GM21825 (cell line): Measurements from ENCODE around the gene FREM2.

ENCODE experiments used
- ATAC-seq: cut with Tn5 transposase; IDR thresholded peaks from one replicate; pipeline ENCODE4 v1.9.1; 2021; ENCODE audit warnings: mild to moderate bottlenecking, moderate library complexity; ENCODE audit not compliant: unreplicated experiment

Gene FREM2

GRCh38 chr13:38685974-38686576, 802 bp upstream of the FREM2 start:
- ATAC-seq = no peak

GRCh38 chr13:38687246-38688229, 661 bp downstream of the FREM2 start:
- ATAC-seq = no peak

- no peak for ATAC-seq
These were observed 1.8 kb downstream of the FREM2 start for GRCh38 chr13:38688674-38689073.

DNA sequence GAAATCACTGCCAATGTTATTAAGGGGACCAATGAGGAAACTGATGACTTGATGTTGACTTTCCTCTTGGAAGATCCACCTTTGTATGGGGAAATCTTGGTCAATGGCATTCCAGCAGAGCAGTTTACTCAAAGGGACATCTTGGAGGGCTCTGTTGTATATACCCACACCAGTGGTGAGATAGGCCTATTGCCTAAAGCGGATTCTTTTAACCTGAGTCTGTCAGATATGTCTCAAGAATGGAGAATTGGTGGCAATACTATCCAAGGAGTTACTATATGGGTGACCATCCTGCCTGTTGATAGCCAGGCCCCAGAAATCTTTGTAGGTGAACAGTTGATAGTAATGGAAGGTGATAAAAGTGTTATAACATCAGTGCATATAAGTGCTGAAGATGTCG, 3.4 kb downstream of the FREM2 start:
- ATAC-seq = no peak

DNA sequence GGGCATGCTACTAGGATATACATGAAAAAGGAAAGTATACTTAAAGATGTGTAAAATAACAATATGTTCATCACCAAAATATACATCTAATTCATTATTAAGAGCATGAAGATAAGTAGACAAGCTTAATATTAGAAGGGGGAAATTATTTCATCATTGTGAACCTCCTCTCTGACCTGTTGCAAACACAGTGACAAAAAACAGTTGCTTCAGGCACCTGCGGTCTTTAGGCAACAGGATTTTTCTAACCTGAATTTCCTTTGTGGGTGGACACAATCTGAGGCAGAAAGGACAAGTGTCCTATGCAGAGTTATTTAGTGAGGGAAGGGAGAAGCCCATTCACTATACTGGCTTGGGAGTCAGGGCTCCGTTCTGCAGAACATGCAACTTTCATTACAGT, 6.3 kb downstream of the FREM2 start:
- ATAC-seq = no peak

DNA sequence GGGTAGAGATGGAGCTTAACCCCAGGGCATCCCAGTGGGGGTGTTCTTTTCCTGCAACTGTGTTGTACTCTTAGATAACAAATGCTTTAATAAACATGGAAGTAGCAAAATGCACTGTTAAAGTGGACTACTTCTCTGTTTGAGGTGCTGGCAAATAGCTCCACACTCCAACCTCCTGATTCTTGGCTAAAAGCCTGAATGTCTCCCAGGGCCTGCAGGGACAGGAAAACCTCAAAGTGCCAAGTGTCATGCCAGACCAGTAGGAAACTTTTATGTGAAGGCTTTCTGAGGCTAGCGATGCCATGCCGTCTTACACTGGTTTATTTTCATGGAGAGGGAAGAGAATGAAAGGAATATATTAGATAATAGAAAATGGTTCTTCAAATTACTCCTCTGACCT, 6.8 kb downstream of the FREM2 start:
- ATAC-seq = no peak

- ATAC-seq = no peak
These were observed 10.3 kb downstream of the FREM2 start for GRCh38 chr13:38697197-38697596.

GRCh38 chr13:38697628-38698333, 10.9 kb downstream of the FREM2 start:
- ATAC-seq = no peak

GRCh38 chr13:38700051-38700450, 13.2 kb downstream of the FREM2 start:
- no peak for ATAC-seq

DNA sequence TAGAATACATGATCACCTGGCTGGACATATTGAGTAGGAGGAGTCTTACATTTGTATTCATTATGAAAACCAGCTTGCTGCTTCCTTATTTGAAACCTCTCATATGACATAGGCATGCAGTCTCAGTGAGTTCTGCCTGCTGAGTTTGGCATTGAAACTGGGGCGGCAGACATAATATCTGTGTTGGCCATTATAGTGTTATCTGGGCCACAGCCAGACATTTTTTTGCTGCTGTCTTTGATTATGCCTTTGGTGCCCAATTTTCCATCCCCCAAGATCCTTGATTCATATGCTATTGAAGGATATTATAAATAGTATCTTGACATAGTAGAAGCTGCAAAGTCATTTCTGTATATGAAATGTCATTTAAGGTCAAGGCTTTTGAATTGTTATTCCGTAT, 15.8 kb downstream of the FREM2 start:
- no peak for ATAC-seq

- no peak for ATAC-seq
These were observed 16.4 kb downstream of the FREM2 start for GRCh38 chr13:38703255-38703654.

DNA sequence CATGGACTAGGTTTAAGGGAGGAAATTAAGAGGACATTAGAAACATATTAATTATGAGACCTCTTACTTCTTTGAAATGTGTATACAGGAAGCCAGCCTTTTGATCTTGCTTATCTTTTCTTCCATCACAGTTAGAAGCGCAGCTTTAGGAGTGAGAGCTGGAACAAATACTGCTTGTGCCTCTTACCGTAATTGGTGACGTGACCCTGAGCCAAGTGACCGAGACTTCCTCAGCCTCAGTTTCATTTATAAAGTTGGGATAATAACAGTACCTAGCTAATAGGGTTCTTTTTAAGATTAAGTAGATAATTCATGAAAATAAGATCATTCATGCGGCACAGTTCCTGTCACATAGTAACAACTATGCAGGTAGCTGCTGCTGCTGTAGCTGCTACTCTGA, 18.5 kb downstream of the FREM2 start:
- no peak for ATAC-seq

DNA sequence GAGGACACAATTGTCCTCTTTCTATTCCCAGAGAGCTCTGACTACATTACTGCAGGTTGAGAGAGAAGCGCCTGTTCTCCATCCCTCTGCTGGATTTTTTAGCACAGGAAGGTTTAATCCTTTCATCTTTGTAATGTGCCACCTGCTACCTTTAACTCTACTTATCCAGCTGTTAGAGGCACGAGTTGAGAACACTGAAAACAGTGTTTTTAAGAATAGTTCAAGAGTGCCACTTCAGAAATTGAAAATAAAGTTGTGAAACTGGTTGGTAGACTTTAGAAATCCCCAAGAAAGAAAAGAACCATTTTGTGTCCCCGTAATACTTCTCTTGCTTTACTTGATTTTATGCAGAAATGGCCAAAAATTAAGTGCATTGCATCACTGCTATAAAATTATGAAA, 20.6 kb downstream of the FREM2 start:
- no peak for ATAC-seq

DNA sequence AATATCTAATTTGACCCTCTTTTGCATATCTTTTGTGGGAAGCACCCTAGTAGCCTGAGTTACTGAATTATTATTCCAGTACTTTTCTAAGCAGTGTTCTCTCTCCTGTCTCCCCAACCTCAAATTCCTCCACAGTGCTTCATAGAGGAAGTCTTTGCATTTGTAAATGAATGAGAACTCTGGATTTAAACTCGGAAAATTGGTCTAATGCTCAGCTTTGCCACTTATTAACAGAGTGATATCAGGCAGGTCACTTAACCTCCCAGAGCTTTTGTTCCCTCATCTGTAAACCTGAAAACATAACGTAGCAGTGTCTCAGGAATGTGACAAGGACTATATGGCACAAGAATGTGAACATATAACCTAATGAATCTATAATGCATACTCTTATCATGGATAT, 26.2 kb downstream of the FREM2 start:
- ATAC-seq = no peak

DNA sequence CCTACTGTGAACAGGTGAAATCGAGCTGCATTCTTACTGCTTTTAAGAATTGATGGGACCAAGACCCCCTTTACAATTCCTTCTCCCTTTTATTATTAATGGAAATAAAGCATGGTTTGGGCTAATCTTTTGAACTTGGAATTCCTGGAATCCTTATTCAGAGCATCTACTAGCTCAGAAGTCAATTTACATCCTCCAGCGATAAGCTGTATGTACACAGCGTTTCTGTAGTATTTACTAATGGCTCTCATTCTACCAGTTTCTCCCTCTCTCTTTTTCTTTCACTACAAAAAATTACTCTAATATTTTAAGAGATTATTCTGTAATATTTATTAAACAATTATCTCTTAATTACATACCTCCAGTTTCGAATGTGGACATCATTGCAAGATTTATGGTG, 31.5 kb downstream of the FREM2 start:
- ATAC-seq = no peak

DNA sequence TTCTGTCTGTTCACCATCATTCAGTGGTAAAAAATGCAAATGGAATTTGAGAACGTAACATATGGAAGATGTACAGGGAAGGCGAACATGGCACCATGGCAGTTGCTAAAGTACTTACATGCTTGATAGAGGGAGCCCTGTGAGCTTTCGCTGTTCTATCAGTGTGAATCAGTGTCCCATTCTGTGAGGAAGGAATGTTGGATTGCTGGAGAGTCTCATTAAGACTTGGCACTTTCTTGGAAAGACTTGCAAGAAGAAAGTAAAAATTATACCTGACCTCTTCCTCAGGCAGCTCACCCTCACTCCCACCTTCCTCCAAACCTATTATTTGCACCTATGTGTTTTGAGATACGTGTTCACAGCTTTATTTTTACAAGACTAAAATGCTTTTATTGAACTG, 43.5 kb downstream of the FREM2 start:
- ATAC-seq = no peak

DNA sequence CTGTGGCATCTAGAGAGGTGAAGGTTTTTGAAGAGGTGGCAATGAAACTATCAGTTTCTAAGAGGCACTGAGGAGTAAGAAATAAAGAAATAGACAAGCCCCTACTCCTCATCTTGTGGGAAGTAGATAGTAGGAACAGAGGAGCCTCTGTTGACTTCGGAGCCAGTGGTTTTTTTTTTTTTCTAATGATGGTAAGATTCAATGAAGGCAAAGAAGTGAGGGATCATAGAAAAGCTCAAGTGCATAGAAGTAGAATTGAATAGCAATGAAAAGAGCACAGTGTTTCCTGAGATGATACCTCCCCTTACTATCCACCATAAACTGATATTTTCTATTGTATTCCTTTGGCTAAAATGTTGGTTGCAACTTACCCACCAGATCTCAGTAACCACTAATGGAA, 46.3 kb downstream of the FREM2 start:
- ATAC-seq = no peak

- ATAC-seq = no peak
These were observed 49.0 kb downstream of the FREM2 start for GRCh38 chr13:38735665-38736440.

DNA sequence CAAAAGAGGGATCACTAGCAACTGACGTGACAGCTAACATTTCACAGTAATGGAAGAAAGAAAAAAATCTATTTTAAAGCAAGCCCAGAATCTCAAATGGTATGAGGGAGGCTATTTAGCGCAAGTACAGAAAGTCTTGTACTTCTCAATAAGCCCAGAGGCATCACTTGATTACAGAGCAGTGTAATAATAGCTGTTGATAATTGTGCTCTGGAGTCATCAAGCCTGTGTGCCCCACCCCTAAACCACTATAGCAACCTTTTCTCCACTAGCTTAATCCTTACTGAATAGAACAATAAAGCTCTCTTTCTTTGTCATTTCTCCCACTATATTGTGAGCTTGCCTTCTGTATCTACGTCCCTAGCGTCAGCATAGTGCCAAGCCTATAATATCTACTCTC, 56.6 kb downstream of the FREM2 start:
- ATAC-seq = no peak

DNA sequence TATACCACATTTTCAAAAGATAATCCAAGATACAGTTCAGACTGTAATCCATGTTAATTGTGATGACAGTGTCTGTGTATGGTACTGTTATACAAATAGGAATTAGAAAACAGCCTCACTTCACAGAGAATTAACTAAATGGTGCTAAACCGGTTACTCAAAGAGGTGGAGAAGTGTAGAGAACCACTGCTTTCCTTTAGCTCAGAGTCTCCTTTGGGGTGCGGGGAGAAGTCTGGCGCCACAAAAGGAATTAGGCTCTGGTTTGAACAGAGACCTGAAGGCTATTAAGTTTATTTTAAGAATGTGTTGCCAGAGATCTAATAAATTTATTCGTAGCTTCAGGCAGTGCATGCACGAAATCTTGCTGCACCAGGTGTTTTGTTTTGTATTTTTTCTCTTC, 65.8 kb downstream of the FREM2 start:
- ATAC-seq = no peak

DNA sequence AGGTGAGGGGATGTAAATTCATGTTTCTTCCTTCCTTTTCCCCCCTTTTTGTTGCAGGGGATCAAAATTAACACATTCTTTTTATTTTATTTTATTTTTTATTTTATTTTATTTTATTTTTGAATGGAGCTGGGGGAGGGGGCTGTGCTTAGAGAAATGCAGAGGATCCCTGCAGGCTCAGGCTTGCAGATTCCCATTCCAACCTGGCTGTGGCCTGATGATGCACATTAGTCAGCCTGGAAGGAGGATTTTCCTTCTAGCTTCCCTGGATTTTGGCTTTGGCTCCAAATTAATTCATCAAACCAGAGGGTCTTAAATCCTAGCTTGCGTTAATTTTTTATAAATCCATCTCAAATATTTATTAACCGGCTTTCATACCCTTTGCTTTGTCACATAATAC, 67.0 kb downstream of the FREM2 start:
- ATAC-seq = no peak
